GM18520 (cell line): Measurements from ENCODE around the gene SLC24A3.

Experiments used
- ATAC-seq: cut with Tn5 transposase; IDR thresholded peaks from one replicate; pipeline ENCODE4 v1.9.1; 2021; ENCODE audit not compliant: unreplicated experiment

SLC24A3 gene

DNA sequence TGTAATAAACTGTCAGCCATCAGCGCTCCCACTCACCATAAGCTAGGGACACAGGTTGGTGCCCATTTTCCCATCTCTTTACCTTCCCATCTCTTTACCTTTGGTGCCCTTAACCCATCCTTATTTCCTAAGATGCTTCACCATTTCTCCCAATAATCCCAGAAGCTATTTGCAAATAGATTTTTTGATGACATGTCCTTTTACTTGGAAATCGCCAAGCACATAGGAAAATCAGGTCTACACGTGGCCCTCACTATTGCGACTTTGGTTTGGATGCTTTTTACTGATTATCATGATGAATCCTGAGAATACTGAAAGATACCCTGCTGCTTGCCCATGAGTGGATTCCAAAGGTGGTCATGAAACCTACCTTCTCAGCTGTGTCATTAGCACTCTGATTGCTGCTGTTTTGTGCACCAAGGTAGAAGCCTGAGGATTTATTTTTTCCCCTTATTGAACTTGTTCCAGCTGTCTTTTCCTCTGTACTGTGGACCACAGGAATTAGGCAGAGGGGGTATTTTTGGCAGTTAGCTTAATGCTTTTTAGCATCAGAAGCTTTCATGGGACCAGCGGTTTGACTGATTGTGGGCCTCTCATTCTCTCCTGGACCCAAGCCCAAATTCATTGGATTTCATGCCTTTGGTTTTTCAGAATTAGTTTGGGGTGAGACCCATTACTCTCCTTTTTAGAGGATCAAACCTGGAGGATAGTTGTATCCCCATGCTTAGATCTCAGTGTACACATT lies 316.0 kb downstream of the SLC24A3 start:
- ATAC-seq = no peak

DNA sequence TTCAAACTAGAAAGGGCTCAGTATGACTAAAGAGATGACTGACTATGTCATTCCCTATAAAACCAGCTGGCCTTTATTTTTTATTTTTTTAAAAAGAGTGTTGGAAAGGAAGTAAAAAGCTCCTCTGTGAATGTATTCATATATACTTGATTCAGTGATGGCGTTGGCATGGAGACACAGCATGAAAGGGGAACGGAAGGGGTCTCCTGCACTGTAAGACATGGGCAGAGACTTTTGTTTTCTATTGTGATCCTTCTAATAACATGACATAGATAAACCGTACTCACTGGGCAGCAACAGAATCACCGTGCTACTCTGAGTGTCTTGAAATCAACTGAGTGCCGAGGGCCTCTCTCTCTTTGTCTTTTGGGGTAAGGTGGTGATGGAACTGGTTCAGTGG lies 317.6 kb downstream of the SLC24A3 start:
- no peak for ATAC-seq

DNA sequence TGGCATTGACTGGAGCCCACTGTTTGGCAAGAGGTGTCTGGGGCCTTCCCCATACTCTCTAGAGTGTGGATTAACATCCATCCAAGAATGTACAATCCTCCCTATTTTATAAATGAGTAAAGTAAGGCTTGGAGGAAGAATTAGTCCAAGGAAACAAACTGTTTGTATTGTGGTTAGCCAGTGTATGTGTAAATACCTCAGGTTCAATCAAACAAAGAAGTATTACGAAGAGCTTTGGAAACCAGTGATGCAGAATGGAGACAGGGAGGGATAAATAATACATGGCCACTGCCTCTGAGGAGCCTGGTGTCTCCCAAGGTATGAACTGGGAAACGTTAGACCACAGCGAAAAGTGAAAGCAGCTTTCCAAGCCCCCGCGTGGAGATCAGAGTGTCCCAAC lies 319.0 kb downstream of the SLC24A3 start:
- ATAC-seq = no peak

DNA sequence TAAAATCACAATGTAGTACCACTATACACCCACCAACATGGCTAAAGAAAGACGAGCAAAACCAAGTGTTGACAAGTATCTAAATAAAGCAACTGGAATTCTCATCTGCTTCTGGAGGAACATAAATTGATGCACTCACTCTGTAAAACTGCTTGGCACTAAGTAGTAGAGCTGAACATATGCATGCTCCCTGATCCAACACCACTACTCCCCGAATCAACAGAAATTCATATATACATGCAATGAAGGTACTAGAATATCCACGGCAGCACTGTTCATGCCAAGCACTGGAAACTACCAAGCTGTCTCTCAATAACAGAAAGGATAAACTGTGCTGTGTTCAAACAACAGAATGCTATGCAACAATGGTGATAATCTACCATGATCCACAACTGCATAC lies 326.1 kb downstream of the SLC24A3 start:
- no peak for ATAC-seq

DNA sequence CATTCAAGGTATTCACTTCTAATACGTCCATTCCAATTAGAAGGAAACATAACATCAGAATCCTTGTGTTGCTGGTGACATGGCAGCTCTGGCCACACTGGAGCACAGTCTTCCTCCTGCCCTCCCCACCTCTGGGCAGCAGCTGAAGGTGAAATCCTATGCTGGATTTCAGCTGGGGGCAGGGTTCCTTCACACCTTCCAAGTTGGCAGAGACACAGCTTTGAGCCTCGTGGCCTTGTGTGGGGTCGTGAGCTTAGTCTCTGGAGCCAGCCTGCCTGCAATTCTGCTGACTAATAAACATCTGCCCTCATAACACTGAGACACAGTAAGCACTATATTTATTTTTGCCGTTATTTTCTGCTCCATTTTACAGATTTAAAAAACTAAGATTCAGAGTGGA lies 326.7 kb downstream of the SLC24A3 start:
- ATAC-seq = no peak

DNA sequence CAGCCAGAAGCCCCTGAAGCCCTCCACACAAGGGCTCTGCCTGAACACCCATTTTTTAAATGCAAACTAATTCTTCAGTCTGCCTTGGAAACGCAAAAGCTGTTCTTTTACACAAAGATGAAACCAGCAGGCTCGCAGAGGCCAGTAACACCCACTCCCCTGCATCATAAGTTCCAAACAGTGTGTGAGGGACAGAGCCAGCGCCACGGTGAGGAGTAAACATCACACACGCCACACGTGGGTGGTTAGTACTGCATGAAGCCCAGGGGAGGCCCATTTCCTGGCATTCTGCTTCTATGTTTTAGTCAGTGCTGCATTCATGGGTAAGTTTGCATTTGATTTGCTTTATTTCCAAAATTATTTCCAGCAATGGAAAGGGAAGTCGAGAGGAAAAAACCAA lies 327.9 kb downstream of the SLC24A3 start:
- no peak for ATAC-seq

DNA sequence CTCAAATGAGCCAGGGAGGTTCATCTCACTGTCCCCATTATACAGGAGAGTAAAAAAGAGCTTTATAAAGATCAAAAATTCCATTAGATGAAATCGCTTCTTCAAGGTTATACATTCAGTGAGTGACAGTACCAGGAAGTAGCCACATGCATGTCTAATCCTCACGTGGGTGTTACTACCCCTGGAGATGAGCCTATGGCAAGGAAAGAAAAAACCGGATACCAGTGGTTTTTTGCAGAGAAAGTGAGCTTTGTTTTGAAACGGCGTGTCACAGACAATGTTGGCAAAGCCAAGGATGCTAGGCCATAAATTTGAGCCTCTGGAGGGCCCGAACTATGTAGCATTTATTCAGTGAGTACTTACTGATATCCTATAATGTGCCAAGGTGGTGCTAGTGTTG lies 330.7 kb downstream of the SLC24A3 start:
- no peak for ATAC-seq

DNA sequence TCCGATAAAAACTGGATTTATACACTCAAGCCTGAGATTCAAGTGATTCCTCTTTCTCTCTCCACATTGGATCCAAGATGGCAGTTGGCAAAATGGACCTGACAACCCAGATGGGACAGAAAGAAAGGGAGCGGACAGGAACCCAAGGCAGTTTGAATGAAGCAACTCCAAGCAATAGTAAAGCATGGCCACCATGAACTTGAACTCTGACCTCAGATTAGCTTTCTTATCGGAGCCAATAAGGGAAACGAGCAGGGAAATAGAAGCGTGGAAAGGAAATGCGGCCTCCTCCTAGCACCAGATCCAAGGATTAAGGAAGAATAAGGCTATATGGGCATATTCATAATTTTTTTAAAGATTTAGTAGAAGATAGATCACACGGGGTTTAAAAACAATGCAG lies 332.2 kb downstream of the SLC24A3 start:
- ATAC-seq = no peak

DNA sequence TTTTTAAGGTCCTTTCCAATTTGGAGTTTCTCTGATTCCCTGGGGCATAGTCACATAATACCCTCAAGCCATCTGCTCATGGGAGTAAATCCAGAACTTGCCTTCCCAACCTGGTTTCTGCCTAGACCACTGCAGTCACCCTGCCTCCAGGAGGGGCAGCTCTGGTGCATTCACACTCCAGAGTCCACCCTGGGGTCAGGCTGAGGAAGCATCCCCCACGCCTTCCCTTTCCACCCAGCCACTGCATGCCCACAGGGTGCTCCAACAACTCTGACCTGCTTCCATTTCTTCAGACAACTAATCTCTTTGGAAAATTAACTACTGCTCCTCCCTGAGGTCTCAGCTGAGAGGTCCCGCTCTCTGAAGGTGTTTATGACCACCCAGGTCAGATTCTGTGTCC lies 334.2 kb downstream of the SLC24A3 start:
- no peak for ATAC-seq

DNA sequence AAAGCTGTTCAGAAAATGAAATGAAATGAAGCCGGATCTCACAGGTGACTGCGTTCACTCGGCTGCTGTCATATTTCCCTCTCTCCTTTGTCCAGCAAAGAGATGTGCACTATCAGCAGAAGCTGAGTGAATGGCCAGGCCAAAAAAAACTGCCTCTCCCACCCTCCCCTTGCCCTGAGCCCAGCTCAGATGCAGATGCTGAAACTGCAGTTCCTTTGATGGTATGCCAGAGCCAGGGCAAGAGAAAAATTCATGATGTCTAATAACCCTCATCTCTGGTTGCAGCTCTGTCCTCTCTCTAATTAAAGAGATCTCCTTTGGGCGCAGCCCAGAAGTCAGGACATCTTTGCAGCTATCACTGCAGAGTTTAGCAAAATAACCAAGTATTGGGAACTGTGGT lies 335.1 kb downstream of the SLC24A3 start:
- no peak for ATAC-seq

DNA sequence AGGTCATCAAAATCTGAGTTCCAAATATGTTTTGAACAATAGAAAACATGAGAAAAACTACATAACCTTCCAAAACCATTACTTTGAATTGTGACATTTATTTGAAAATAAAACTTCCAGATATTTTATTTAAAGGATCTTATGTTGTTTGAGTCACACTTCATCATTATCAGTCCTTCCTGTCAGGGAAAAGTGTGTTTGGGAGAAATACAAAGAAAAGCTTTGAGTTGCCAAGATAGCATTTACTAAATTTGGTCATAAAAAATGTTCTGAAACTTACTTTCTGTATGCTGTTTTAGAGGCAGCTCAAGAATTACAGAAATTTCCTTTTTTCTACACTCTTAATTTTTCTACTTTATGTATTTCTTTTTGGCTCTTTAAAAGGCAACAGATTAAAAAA lies 337.5 kb downstream of the SLC24A3 start:
- no peak for ATAC-seq

DNA sequence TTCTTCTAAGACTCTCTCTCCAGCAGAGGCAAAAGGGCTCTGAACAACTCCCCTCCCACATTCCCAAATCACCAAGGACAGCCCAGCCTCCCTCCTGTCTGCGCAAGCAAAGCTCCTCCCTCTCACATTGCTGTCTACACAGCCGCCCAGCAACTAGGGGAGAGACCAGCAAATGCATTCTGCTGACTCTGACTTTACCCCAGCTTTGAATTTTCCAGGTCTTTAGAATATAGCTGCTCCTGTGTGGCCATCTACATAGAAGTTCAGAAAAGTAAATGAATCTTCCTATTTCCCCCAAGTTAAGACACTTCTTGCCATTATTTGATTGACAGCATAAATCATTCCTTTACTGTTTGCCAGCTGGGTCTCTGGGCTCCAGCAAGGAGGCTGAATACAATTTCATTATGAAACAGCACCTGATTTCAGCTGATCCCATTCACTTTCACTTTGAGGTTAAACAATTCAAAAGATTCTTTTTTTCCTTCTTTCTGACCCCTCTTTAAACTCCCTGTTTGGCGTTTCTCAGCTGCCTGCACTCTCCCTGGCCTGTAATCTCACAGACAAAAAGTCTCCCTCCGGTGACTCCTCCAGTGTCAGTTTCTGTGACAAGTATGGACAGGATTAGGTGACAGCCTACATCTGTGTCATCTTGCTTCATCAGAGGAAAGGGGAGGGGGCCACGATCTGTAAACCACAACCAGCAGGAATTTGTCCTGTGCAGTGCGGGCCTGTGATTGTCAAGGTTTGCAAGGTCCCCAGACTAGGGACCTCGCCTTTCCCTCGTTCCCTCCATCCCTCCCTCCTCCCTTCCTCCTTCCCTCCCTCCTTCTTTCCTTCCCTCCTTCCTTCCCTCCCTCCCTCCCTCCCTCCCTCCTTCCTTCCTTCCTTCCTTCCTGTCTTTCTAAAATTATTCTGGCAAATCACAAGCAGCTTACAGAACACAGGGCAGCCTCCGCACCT lies 340.1 kb downstream of the SLC24A3 start:
- no peak for ATAC-seq

DNA sequence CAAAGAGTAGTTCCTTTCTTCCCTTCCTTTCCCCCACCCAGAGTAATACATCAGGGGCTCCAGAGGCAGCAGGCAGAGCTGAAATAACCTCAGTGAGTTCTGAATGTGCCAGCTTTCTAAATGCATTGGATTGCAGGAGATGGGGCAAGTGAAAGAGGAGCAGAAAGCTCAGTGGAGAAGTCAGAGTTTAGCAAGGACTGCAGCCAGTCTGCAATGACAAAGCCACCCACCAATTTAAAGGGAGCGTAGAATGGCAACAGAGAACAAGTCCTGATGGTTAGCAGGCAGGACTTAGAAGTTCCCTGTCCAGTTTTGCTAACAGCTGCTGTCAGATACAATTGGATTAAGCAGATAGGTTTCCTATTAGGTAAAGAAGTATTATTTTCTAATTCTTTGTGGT lies 342.2 kb downstream of the SLC24A3 start:
- no peak for ATAC-seq

DNA sequence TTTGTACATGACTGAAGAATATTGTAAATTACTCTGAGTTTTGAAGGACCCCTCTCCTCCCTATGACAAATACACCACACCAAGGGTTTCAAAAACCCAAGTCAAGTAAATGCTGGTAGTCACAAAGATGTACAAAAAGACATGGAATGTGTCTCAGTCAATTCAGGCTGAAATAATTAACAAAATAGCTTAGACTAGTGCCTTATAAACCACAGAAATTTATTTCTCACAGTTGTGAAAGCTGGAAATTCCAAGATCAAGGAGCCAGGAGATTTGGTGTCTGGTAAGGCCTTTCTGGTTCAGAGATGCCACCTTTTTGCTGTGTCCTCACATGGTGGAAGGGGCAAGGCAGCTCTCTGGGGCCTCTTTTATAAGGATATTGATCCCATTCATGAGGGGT lies 343.3 kb downstream of the SLC24A3 start:
- ATAC-seq = no peak

DNA sequence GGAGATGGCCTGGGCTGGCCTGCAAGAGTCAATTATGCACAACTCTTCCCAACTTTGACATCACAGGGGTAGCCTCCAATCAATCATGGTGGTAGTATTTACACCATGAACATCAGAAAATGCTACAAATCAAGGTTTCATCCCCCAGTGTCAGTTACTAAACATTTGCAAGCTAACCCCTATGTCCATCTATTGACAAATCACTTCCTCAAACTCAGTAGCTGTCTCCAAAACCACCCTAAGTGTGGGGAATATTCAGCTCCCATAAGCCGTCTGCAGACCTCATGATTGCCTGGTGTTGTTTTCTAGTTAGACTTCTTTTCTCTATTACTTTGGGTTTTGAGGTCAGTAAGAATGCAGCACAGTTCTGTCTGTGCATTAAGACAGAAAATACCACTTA lies 344.8 kb downstream of the SLC24A3 start:
- ATAC-seq = no peak

DNA sequence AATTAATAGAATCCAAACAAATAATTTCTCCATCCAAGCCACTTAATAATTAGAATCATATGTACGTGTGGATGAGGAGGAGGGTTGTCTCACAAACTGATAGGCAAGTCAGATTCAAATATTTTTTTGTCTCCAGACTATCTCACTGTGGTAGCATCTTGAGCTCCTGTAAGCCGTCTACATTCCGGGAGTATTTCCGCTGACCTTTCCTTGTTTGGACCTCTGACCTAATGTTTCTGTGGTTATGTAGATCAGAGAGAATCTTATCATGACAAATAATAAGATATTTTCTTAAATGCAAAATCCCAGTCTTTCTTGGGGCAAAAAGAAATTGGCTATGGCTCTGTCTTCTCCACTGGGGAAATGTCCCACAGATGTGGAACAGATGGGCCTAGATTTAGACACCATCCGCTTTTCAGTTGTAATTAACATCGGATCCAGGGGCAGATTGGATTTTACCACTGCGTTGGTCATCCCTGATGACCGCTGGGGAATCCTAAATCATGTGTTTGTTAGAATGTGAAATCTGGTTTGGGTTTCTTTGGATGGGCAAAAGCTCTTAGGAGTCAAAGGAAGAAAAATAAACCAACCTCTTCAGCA lies 348.5 kb downstream of the SLC24A3 start:
- no peak for ATAC-seq

DNA sequence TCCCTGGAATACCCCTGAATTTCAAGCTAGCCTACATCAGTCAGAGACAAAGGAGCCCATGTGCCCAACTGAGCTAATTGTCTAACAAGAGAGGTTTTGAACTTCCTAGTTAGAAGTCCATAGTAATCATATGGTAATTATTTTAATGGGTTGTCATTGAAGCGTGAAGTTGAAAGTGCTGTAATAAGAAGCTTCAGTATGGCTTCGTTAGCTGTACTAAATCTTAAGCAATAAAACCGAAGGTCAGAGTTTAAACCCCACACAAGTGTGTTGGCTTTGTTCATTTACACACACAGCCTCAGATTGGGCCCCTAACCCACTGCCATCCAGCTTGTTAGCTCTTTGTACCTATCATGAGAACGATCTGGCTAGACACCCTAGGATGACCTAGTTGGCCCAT lies 350.0 kb downstream of the SLC24A3 start:
- ATAC-seq = no peak

DNA sequence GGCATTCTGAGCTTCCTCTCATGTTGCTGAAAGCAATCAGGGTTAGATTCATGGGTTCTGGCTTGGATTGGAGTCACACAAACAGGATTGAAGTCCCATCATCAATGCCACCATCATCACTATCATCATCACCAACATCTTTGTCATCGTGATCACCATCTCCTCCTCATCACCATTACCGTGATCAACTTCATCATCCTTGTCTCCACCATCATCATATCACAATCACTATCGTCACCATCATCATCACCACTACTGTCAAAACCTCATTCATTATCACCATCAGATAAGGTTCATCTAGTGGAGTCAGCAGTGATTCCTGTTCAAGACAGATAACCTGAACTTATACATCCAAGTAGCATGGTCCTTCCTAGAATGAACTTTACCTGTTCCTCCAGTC lies 351.8 kb downstream of the SLC24A3 start:
- ATAC-seq = no peak

DNA sequence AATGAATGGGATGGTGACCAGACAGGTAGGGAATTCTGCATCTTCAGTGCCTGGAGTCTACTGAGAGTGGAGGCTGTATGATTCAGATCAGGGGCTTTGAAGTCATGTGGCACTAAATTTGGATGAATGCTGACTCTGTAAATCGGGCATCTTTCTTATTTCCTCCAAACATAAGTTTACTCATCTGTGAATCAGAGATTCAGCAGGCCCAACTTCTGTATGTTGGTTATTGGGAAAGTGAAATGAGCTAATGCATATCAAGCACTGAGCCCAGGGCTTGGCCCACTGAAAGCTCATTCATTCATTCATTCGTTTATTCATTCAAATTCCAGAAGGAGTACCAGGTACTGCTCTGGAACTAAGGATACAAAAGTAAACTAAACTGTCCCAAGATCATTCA lies 353.3 kb downstream of the SLC24A3 start:
- no peak for ATAC-seq

DNA sequence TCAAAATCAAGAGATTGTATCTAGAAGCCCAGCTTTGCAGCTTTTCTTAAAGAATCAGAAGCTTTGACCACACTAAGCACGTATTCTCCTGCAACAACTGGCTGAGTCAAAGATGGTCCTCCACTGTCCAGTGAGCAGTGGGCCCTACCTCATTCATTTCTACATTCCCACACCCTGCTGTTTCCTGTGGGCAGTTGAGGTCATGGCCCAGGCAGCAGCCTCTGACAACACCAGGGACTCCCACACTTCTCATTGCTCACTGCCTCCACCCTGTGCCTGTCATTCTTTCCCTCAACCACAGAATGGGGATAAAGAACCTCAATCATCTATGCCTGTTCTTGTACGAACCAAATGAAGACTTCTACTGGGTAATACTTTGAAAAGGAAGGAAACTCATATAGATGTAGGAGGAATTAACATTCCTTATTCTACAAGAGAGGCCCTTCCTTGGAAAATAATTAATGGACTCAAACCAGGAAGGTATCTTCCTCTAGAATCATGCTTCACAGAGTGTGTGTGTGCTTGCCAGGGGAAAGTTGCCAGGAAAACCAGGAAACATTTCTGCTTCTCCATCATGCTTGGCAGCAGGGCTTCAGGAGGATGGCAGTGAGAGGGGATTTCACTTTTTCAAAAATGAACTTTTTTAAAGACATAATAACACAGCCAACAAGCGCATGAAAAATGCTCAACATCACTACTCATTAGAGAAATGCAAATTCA lies 353.9 kb downstream of the SLC24A3 start:
- no peak for ATAC-seq

DNA sequence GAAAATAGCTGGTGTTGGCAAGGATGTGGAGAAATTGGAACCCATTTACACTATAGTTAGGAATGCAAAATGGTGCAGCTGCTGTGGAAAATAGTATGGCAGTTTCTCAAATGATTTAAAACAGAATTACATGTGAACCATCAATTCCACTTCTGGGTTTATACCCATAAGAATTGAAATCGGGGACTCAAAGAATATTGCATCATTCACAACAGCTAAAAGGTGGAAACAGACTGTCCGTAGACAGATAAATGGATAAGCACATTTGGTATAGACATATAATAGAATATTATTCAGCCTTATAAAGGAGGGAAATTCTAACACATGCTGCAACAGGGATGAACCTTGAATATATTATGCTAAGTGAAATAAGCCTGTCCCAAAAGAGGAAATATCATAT lies 355.7 kb downstream of the SLC24A3 start:
- no peak for ATAC-seq
